Measurements from ENCODE around the gene LRRC75B. TPM values are rescaled to one million over a fixed set of nuclear protein-coding genes. Genes with fewer than 3 reads are reported as not detected.

Gene LRRC75B
- polyA plus RNA-seq, 1 of the 3 experiments (the other 2 are of a cell fraction) = 12.3 TPM

GRCh38 chr22:24548812-24549211 is 44.1 kb downstream of the LRRC75B start:
- H3K4me2 ChIP-seq = no peak overlapping the region
- H3K4me1 ChIP-seq (ENCODE audit: control insufficient read depth in 1 of 2, insufficient read depth in 2 of 2, low read depth in 1 of 2, low read length in 1 of 2) = peaks cover 13 to 15% of the 10 kb centered on the region in 2 experiments; a peak in 3 of 4 replicates
- H3K9me3 ChIP-seq = no peaks in the 10 kb centered on the region
- no peaks in the 10 kb centered on the region for H3F3A ChIP-seq (replicated peaks; ENCODE audit: insufficient read depth)
- no peaks in the 10 kb centered on the region for H3K27me3 ChIP-seq (ENCODE audit: insufficient read depth)
- TF ChIP-seq FOXJ3 (CRISPR knock-in tag; IDR thresholded peaks at IDR 0.05) = no peak
- no peak for TF ChIP-seq FOXM1 (IDR thresholded peaks at IDR 0.05; ENCODE audit: low read depth)
- TF ChIP-seq MAX (IDR thresholded peaks at IDR 0.05; ENCODE audit: low read depth) = no peak
- no peak for TF ChIP-seq EZH2phosphoT487 (IDR thresholded peaks at IDR 0.05; ENCODE audit: borderline replicate concordance, low read depth)
- no peak for TF ChIP-seq TAF1 (IDR thresholded peaks at IDR 0.05; ENCODE audit: borderline replicate concordance, low read depth, low read length)
- no peak for TF ChIP-seq GABPA (IDR thresholded peaks at IDR 0.05; ENCODE audit: low read depth)
- TF ChIP-seq EP300 (IDR thresholded peaks at IDR 0.05; ENCODE audit: borderline replicate concordance in 1 of 2, low read depth in 1 of 2, low read length in 1 of 2) = no peak
- no peak for TF ChIP-seq ZBTB33 (IDR thresholded peaks at IDR 0.05; ENCODE audit: borderline replicate concordance, low read depth)
- no peak for TF ChIP-seq SIN3A (IDR thresholded peaks at IDR 0.05; ENCODE audit: borderline replicate concordance, low read depth, low read length)
- TF ChIP-seq NRF1 (IDR thresholded peaks at IDR 0.05; ENCODE audit: low read depth, low read length) = no peak
- TF ChIP-seq MEF2A (IDR thresholded peaks at IDR 0.05; ENCODE audit: borderline replicate concordance, low read depth) = no peak
- no peak overlapping the region for H2AFZ ChIP-seq (ENCODE audit: low read depth)
- H3K9ac ChIP-seq = no peak overlapping the region
- no peak for DNase-seq
- H3K79me2 ChIP-seq (ENCODE audit: insufficient read depth) = peaks cover 56% of the 10 kb centered on the region
- H3K36me3 ChIP-seq (replicated peaks in 1 of 2; ENCODE audit: control insufficient read depth in 1 of 2, insufficient read depth in 2 of 2, low read length in 1 of 2) = peaks cover 6 to 38% of the 10 kb centered on the region in 2 experiments
- ChIA-PET POLR2A (no interaction called here), CTCF (interaction anchor here (0.6 kb wide), 1 partner anchor 15 kb away, joined by 3 read pairs; no protein-coding TSS in a partner anchor)
- peaks cover 19% of the 10 kb centered on the region; the same call in 1 of the 2 replicates for H4K20me1 ChIP-seq (ENCODE audit: insufficient read depth)
- 100% methylated on average over 1 of the region's 4 CpGs for WGBS (ENCODE audit: low lambda C conversion rate)
- no peak overlapping the region for H3K4me3 ChIP-seq (ENCODE audit: low read depth in 2 of 2, low read length in 1 of 2)
- no peaks in the 10 kb centered on the region for H3K9me2 ChIP-seq
- no peak overlapping the region for H3K27ac ChIP-seq (ENCODE audit: low read depth in 2 of 2, low read length in 1 of 2)

GRCh38 chr22:24543679-24544243 is 49.1 kb downstream of the LRRC75B start:
- H2AFZ ChIP-seq (ENCODE audit: low read depth) = no peak overlapping the region
- POLR2A ChIA-PET = interaction anchor here (0.7 to 0.8 kb wide), 2 partner anchors 110 to 117 kb away, joined by 3 read pairs; no protein-coding TSS in a partner anchor
- 90% methylated on average over 5 of the region's 11 CpGs for WGBS (ENCODE audit: low lambda C conversion rate)
- no peak for TF ChIP-seq RXRA (IDR thresholded peaks at IDR 0.05; ENCODE audit: borderline replicate concordance, low read depth)
- no peak for TF ChIP-seq YY1 (IDR thresholded peaks at IDR 0.05; ENCODE audit: low read depth)
- TF ChIP-seq RCOR1 (IDR thresholded peaks at IDR 0.05; ENCODE audit: low read length) = no peak
- TF ChIP-seq USF2 (IDR thresholded peaks at IDR 0.05; ENCODE audit: borderline replicate concordance, low read depth, low read length) = no peak
- TF ChIP-seq MXI1 (IDR thresholded peaks at IDR 0.05; ENCODE audit: low read depth, low read length) = no peak
- no peak for TF ChIP-seq TAF1 (IDR thresholded peaks at IDR 0.05; ENCODE audit: borderline replicate concordance, low read depth, low read length)
- TF ChIP-seq ELF1 (IDR thresholded peaks at IDR 0.05) = no peak
- no peak for TF ChIP-seq CTCF (IDR thresholded peaks at IDR 0.05)
- no peak for TF ChIP-seq TEAD4 (IDR thresholded peaks at IDR 0.05; ENCODE audit: borderline replicate concordance, insufficient read depth)
- TF ChIP-seq TCF12 (IDR thresholded peaks at IDR 0.05) = no peak
- TF ChIP-seq EZH2phosphoT487 (IDR thresholded peaks at IDR 0.05; ENCODE audit: borderline replicate concordance, low read depth) = no peak

More at GRCh38 chr22:24543679-24544243, 49.1 kb downstream of the LRRC75B start:
- Histone ChIP-seq H3K79me2 (ENCODE audit: insufficient read depth) (peaks cover 9% of the 10 kb centered on the region; the same call in 1 of the 2 replicates), H3K27me3 (ENCODE audit: insufficient read depth) (no peaks in the 10 kb centered on the region), H3K9me2 (no peaks in the 10 kb centered on the region), H3K9ac (no peak overlapping the region), H3K36me3 (replicated peaks in 1 of 2; ENCODE audit: control insufficient read depth in 1 of 2, insufficient read depth in 2 of 2, low read length in 1 of 2) (peaks cover 22 to 63% of the 10 kb centered on the region in 2 experiments), H3K27ac (ENCODE audit: low read depth in 2 of 2, low read length in 1 of 2) (no peak overlapping the region), H3F3A (replicated peaks; ENCODE audit: insufficient read depth) (no peaks in the 10 kb centered on the region), H3K4me3 (ENCODE audit: low read depth in 2 of 2, low read length in 1 of 2) (no peak overlapping the region), H3K4me1 (ENCODE audit: control insufficient read depth in 1 of 2, insufficient read depth in 2 of 2, low read depth in 1 of 2, low read length in 1 of 2) (peaks cover 7 to 8% of the 10 kb centered on the region in 2 experiments; a peak in 2 of 4 replicates), H4K20me1 (ENCODE audit: insufficient read depth) (0 out of 2 replicates have a peak, but pooled peaks cover 11% of the 10 kb centered on the region), H3K9me3 (no peaks in the 10 kb centered on the region), H3K4me2 (no peak overlapping the region)
- CTCF ChIA-PET = interaction anchor here (1.0 to 1.8 kb wide), 4 partner anchors 14 to 388 kb away, joined by 3 to 8 read pairs (median 4); no protein-coding TSS in a partner anchor
- no peak for DNase-seq

All from SK-N-SH (cell line).